Stimulated activated naive CD8-positive, alpha-beta T cell treated with anti-CD3 and anti-CD28 coated beads, Interleukin-15, Interleukin-2, amounts not matched to agents 100 U/mL and 50 U/mL, for 24 hours (primary cell): ENCODE results near the gene KLHL33.
"Not testable (repeated sequence)": the region's sequence is repeated elsewhere in the genome, so short reads cannot be mapped to it uniquely, and the experiment has no call there.

ENCODE experiments used
- ATAC-seq: fragments of 150-1000 bp; cut with Tn5 transposase; one replicate; pipeline ENCODE4 v1.10.0; 2021
- DNase-seq: peaks from one replicate; pipeline ENCODE4 v3.0.0; 2021

Gene KLHL33

GRCh38 chr14:20454516-20455354 lies 18.8 kb upstream of the KLHL33 start, which contains the start of the genes APEX1 and OSGEP:
Gene APEX1, plus strand, starts transcription at chr14:20455226. Its CDS starts 420 bp downstream, at chr14:20455646.
Gene OSGEP, minus strand, starts transcription at chr14:20454812. Its CDS starts 129 bp downstream, at chr14:20454683.
- ATAC-seq (peak; percentile 89), DNase-seq (peak; percentile 96)

GRCh38 chr14:20452831-20453230 lies 16.9 kb upstream of the KLHL33 start:
- not testable (repeated sequence) for ATAC-seq, DNase-seq

- DNase-seq: no peak
- ATAC-seq: no peak
These were observed 10.9 kb upstream of the KLHL33 start for GRCh38 chr14:20446889-20447288.

- not testable (repeated sequence) for ATAC-seq, DNase-seq
These were observed 7.7 kb upstream of the KLHL33 start for GRCh38 chr14:20443650-20444049.

- DNase-seq (no peak), ATAC-seq (no peak)
These were observed 5.5 kb upstream of the KLHL33 start for GRCh38 chr14:20441461-20441860.

GRCh38 chr14:20440882-20441281 lies 4.9 kb upstream of the KLHL33 start:
- peak; percentile 82 for ATAC-seq
- DNase-seq: peak; percentile 34

GRCh38 chr14:20440465-20440864 lies 4.5 kb upstream of the KLHL33 start:
- DNase-seq (peak; percentile 30), ATAC-seq (peak; percentile 74)

GRCh38 chr14:20438664-20439063 lies 2.7 kb upstream of the KLHL33 start:
- no peak for DNase-seq
- no peak for ATAC-seq

GRCh38 chr14:20436363-20436755 lies 393 bp upstream of the KLHL33 start:
- ATAC-seq (no peak), DNase-seq (no peak)

GRCh38 chr14:20434701-20435581 lies 1.0 kb downstream of the KLHL33 start:
- no peak for DNase-seq
- ATAC-seq: no peak

- ATAC-seq (no peak), DNase-seq (peak; percentile 24)
These were observed 5.9 kb downstream of the KLHL33 start for GRCh38 chr14:20429801-20430669.

GRCh38 chr14:20428802-20429201 lies 7.2 kb downstream of the KLHL33 start:
- DNase-seq (no peak), ATAC-seq (no peak)

GRCh38 chr14:20428010-20428365 lies 8.0 kb downstream of the KLHL33 start:
- DNase-seq (peak; percentile 26), ATAC-seq (peak; percentile 47)

GRCh38 chr14:20427231-20428009 lies 8.5 kb downstream of the KLHL33 start:
- ATAC-seq: peak; percentile 65
- DNase-seq: no peak

GRCh38 chr14:20424851-20425250 lies 11.1 kb downstream of the KLHL33 start:
- ATAC-seq (no peak), DNase-seq (no peak)

- DNase-seq (no peak), ATAC-seq (no peak)
These were observed 13.1 kb downstream of the KLHL33 start for GRCh38 chr14:20422886-20423285.

GRCh38 chr14:20421267-20421666 lies 14.7 kb downstream of the KLHL33 start:
- ATAC-seq (no peak), DNase-seq (no peak)

- ATAC-seq (no peak), DNase-seq (no peak)
These were observed 16.5 kb downstream of the KLHL33 start for GRCh38 chr14:20419419-20419818.

GRCh38 chr14:20418501-20418909 lies 17.5 kb downstream of the KLHL33 start:
- ATAC-seq: no peak
- no peak for DNase-seq

- DNase-seq: no peak
- ATAC-seq: no peak
These were observed 18.4 kb downstream of the KLHL33 start for GRCh38 chr14:20417250-20418186.
